ENCODE data around the gene INSR. TPM values are rescaled to one million over a fixed set of nuclear protein-coding genes. Genes with fewer than 3 reads are reported as not detected.

INSR gene
- total and polyA plus RNA-seq, 10 of the 15 experiments (the other 5 are each of a cell fraction or from before 2014, with no cell fraction given), result 4.2 to 34.9 (median 13.6) TPM

DNA sequence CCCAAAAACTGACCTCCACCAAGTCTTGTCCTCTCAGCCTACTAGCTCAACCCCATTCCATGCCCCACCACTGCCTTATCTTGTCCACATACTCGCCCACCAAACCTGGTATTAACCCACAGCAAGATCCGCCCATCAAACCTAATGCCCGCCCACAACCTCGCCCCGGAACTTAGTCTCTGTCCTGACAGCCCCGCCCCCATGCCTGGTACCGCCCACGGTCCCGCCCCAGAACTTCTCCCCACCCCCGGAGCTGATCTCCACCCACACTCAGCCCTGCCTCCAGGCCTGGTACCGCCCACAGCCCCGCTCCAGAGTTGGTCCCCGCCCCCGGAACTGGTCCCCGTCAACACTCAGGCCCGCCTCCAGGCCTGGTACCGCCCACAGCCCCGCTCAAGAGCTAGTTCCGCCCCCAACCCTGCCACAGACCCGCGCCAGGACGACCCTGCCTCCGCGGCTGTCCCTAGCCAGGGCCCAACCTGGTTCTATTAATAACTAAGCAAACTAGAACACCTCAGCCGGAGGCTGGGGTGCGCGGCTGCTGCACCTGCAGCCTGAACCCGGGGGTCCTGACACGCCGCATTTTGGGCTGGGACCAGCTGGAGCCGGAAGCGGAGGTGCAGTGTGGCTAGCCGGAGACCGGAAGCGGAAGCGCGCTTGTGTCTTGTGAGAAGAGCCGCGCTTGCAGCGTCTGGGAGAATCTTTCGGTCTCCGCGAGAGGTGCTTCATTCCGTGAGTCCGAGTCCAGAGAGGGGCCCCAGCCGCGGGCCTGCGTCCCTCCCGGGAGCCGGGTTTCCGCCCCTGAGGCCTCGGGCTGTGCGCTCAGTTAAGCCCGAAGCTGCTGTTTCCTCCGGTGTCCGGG, 224.9 kb downstream of the INSR start, which contains the start of gene ZNF557 (continued):
- TF ChIP-seq, protein P1, sequence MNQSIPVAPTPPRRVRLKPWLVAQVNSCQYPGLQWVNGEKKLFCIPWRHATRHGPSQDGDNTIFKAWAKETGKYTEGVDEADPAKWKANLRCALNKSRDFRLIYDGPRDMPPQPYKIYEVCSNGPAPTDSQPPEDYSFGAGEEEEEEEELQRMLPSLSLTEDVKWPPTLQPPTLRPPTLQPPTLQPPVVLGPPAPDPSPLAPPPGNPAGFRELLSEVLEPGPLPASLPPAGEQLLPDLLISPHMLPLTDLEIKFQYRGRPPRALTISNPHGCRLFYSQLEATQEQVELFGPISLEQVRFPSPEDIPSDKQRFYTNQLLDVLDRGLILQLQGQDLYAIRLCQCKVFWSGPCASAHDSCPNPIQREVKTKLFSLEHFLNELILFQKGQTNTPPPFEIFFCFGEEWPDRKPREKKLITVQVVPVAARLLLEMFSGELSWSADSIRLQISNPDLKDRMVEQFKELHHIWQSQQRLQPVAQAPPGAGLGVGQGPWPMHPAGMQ (IDR thresholded peaks at IDR 0.05; ENCODE audit: borderline replicate concordance), result no peak
- peak; percentile 93 for TF ChIP-seq GABPA (IDR thresholded peaks at IDR 0.05; ENCODE audit: low read depth)
- peak; percentile 52 for TF ChIP-seq MEF2B (IDR thresholded peaks at IDR 0.05; ENCODE audit: partially characterized antibody, poor library complexity, severe bottlenecking)
- TF ChIP-seq, protein P2, sequence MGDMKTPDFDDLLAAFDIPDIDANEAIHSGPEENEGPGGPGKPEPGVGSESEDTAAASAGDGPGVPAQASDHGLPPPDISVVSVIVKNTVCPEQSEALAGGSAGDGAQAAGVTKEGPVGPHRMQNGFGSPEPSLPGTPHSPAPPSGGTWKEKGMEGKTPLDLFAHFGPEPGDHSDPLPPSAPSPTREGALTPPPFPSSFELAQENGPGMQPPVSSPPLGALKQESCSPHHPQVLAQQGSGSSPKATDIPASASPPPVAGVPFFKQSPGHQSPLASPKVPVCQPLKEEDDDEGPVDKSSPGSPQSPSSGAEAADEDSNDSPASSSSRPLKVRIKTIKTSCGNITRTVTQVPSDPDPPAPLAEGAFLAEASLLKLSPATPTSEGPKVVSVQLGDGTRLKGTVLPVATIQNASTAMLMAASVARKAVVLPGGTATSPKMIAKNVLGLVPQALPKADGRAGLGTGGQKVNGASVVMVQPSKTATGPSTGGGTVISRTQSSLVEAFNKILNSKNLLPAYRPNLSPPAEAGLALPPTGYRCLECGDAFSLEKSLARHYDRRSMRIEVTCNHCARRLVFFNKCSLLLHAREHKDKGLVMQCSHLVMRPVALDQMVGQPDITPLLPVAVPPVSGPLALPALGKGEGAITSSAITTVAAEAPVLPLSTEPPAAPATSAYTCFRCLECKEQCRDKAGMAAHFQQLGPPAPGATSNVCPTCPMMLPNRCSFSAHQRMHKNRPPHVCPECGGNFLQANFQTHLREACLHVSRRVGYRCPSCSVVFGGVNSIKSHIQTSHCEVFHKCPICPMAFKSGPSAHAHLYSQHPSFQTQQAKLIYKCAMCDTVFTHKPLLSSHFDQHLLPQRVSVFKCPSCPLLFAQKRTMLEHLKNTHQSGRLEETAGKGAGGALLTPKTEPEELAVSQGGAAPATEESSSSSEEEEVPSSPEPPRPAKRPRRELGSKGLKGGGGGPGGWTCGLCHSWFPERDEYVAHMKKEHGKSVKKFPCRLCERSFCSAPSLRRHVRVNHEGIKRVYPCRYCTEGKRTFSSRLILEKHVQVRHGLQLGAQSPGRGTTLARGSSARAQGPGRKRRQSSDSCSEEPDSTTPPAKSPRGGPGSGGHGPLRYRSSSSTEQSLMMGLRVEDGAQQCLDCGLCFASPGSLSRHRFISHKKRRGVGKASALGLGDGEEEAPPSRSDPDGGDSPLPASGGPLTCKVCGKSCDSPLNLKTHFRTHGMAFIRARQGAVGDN (IDR thresholded peaks at IDR 0.05), result peak; percentile 51
- peak; percentile 72 for TF ChIP-seq NBN (IDR thresholded peaks at IDR 0.05)
- peak in 1 of 2 experiments; percentile 89; a peak in 2 of 3 replicates for TF ChIP-seq EGR1 (IDR thresholded peaks at IDR 0.05; ENCODE audit: borderline replicate concordance in 1 of 2, low read depth in 2 of 2, low read length in 2 of 2)
- 0 out of 2 replicates have a peak, but pooled peaks have one; percentile 45 for TF ChIP-seq DPF2 (IDR thresholded peaks at IDR 0.05)
- TF ChIP-seq, protein P3, sequence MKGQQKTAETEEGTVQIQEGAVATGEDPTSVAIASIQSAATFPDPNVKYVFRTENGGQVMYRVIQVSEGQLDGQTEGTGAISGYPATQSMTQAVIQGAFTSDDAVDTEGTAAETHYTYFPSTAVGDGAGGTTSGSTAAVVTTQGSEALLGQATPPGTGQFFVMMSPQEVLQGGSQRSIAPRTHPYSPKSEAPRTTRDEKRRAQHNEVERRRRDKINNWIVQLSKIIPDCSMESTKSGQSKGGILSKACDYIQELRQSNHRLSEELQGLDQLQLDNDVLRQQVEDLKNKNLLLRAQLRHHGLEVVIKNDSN (IDR thresholded peaks at IDR 0.05; ENCODE audit: borderline replicate concordance, extremely low read length, insufficient read depth, low read depth, low read length), result no peak
- TF ChIP-seq, protein P4, sequence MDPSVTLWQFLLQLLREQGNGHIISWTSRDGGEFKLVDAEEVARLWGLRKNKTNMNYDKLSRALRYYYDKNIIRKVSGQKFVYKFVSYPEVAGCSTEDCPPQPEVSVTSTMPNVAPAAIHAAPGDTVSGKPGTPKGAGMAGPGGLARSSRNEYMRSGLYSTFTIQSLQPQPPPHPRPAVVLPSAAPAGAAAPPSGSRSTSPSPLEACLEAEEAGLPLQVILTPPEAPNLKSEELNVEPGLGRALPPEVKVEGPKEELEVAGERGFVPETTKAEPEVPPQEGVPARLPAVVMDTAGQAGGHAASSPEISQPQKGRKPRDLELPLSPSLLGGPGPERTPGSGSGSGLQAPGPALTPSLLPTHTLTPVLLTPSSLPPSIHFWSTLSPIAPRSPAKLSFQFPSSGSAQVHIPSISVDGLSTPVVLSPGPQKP (IDR thresholded peaks at IDR 0.05; ENCODE audit: low read depth, low read length), result peak; percentile 89
- peak; percentile 56 for TF ChIP-seq MXI1 (IDR thresholded peaks at IDR 0.05; ENCODE audit: low read depth, low read length)
- peak in 1 of 2 experiments; percentile 50; a peak in 1 of 4 replicates for TF ChIP-seq BHLHE40 (IDR thresholded peaks at IDR 0.05; ENCODE audit: borderline replicate concordance in 1 of 2, low read depth in 2 of 2, low read length in 1 of 2)
- no peak for TF ChIP-seq RBBP5 (conservative IDR thresholded peaks at IDR 0.05)
- TF ChIP-seq IKZF1 (conservative IDR thresholded peaks at IDR 0.05), result peak; percentile 70
- no peak for TF ChIP-seq RFX5 (IDR thresholded peaks at IDR 0.05; ENCODE audit: low read depth, low read length)
- 0 out of 2 replicates have a peak, but pooled peaks have one; percentile 69 for TF ChIP-seq ASH2L (IDR thresholded peaks at IDR 0.05; ENCODE audit: borderline replicate concordance, low read depth)
- peak; percentile 26; the same call in 1 of the 2 replicates for TF ChIP-seq EED (IDR thresholded peaks at IDR 0.05; ENCODE audit: low read depth)
- peak; percentile 46; the same call in 1 of the 2 replicates for TF ChIP-seq ATF7 (IDR thresholded peaks at IDR 0.05; ENCODE audit: low read depth)
- TF ChIP-seq, protein P5, sequence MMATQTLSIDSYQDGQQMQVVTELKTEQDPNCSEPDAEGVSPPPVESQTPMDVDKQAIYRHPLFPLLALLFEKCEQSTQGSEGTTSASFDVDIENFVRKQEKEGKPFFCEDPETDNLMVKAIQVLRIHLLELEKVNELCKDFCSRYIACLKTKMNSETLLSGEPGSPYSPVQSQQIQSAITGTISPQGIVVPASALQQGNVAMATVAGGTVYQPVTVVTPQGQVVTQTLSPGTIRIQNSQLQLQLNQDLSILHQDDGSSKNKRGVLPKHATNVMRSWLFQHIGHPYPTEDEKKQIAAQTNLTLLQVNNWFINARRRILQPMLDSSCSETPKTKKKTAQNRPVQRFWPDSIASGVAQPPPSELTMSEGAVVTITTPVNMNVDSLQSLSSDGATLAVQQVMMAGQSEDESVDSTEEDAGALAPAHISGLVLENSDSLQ (IDR thresholded peaks at IDR 0.05), result peak; percentile 91

All from GM12878 (cell line).